GM23248 (cell line): ENCODE data around the gene CPED1.

Experiments used
- EZH2 ChIP-seq: fragments of 200-600 bp; sonication (generic); IDR thresholded peaks from 2 replicates; pipeline ENCODE4 v1.6.1; 2018; ENCODE audit warnings: antibody characterized with exemption, mild to moderate bottlenecking; ENCODE audit not compliant: insufficient read depth, poor library complexity, severe bottlenecking
- EZH2phosphoT487 ChIP-seq: fragments of 200-600 bp; sonication (generic); IDR thresholded peaks from 2 replicates; pipeline ENCODE4 v1.6.1; 2018; ENCODE audit warnings: antibody characterized with exemption, moderate library complexity, mild to moderate bottlenecking, low read depth; ENCODE audit not compliant: insufficient read depth

DNA sequence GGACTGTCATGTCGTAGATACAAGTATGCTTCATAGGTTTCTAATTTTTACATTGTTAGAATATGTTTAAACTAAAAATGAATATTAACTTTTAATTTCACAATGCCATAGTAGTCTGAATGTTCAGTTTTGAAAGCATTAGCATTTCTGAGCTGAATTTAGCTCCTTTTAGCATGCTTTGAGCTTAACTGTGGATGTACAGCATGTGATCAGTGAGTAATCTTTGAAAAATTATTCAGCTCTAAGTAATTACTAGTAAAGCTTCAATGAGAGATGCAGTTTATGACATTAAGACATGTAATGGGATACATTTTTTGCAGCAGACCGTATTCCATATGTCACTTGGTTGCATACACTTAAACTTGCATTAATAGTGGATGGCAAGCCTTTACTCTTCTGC is 226.1 kb downstream of the CPED1 start:
- TF ChIP-seq EZH2phosphoT487 (no peak), EZH2 (no peak)
